Measurements from ENCODE around the gene SUPT6H. TPM values are rescaled to one million over a fixed set of nuclear protein-coding genes. Genes with fewer than 3 reads are reported as not detected.

Gene SUPT6H
- total RNA-seq, 4 donors from 2014 or later, result 48.3 to 81.9 (median 64.8) TPM

GRCh38 chr17:28712705-28713415, 50.9 kb downstream of the SUPT6H start:
- Histone ChIP-seq H3K4me1 (peaks cover 4 to 6% of the 10 kb centered on the region in 2 donors), H3K9me3 (no peaks in the 10 kb centered on the region), H3K27ac (peak overlapping the region; percentile 77 to 84 (median 80)), H3K27me3 (peaks cover 2 to 17% (median 11%) of the 10 kb centered on the region in 3 donors), H3K4me3 (no peak overlapping the region), H3K36me3 (no peaks in the 10 kb centered on the region)
- intact Hi-C loops (cut with DNase I; ENCODE audit: low total_unique reads) (no loop called here), in situ Hi-C loops (cut with MboI; ENCODE audit: low sequenced_read_pairs in 4 of 4) (no loop called here)
- no peak for ATAC-seq
- no peak for DNase-seq
- TF ChIP-seq POLR2A (IDR thresholded peaks at IDR 0.05), result no peak
- no peak for TF ChIP-seq CTCF (IDR thresholded peaks at IDR 0.05 in 4 of 5, conservative IDR thresholded peaks at IDR 0.05 in 1 of 5)

- Histone ChIP-seq H3K27ac (no peak overlapping the region), H3K4me1 (peaks cover 8 to 13% of the 10 kb centered on the region in 2 donors), H3K27me3 (peaks cover 2 to 17% (median 11%) of the 10 kb centered on the region in 3 donors), H3K9me3 (no peaks in the 10 kb centered on the region), H3K36me3 (no peaks in the 10 kb centered on the region), H3K4me3 (no peak overlapping the region)
- TF ChIP-seq POLR2A (IDR thresholded peaks at IDR 0.05), result no peak
- no peak for TF ChIP-seq CTCF (IDR thresholded peaks at IDR 0.05 in 4 of 5, conservative IDR thresholded peaks at IDR 0.05 in 1 of 5)
- ATAC-seq (no peak), DNase-seq (no peak)
- intact Hi-C loops (cut with DNase I; ENCODE audit: low total_unique reads) (no loop called here), in situ Hi-C loops (cut with MboI; ENCODE audit: low sequenced_read_pairs in 4 of 4) (no loop called here)
These were observed 52.3 kb downstream of the SUPT6H start for GRCh38 chr17:28714281-28714680.

GRCh38 chr17:28715217-28715616, 53.2 kb downstream of the SUPT6H start:
- Histone ChIP-seq H3K36me3 (no peaks in the 10 kb centered on the region), H3K4me3 (no peak overlapping the region), H3K9me3 (no peaks in the 10 kb centered on the region), H3K4me1 (peaks cover 8 to 13% of the 10 kb centered on the region in 2 donors), H3K27ac (no peak overlapping the region), H3K27me3 (peaks cover 2 to 17% (median 11%) of the 10 kb centered on the region in 3 donors)
- no peak for TF ChIP-seq CTCF (IDR thresholded peaks at IDR 0.05 in 4 of 5, conservative IDR thresholded peaks at IDR 0.05 in 1 of 5)
- TF ChIP-seq POLR2A (IDR thresholded peaks at IDR 0.05), result no peak
- in situ Hi-C loops (cut with MboI; ENCODE audit: low sequenced_read_pairs in 4 of 4) (no loop called here), intact Hi-C loops (cut with DNase I; ENCODE audit: low total_unique reads) (no loop called here)
- DNase-seq, result no peak
- no peak for ATAC-seq

GRCh38 chr17:28716740-28717577, 55.0 kb downstream of the SUPT6H start:
- intact Hi-C loops (cut with DNase I; ENCODE audit: low total_unique reads), result no loop called here
- peak overlapping the region; percentile 48 to 64 (median 59) for H3K4me3 ChIP-seq
- in situ Hi-C loops (cut with MboI; ENCODE audit: low sequenced_read_pairs in 4 of 4), result no loop called here
- H3K9me3 ChIP-seq, result no peaks in the 10 kb centered on the region
- DNase-seq, result no peak
- peaks cover 2 to 17% (median 11%) of the 10 kb centered on the region in 3 donors for H3K27me3 ChIP-seq
- TF ChIP-seq POLR2A (IDR thresholded peaks at IDR 0.05) (no peak), CTCF (IDR thresholded peaks at IDR 0.05 in 4 of 5, conservative IDR thresholded peaks at IDR 0.05 in 1 of 5) (no peak)
- H3K27ac ChIP-seq, result peak overlapping the region; percentile 86 to 90 (median 88)
- peaks cover 0 to 13% of the 10 kb centered on the region in 2 donors for H3K36me3 ChIP-seq
- peaks cover 23 to 24% of the 10 kb centered on the region in 2 donors for H3K4me1 ChIP-seq
- ATAC-seq, result no peak

Measured in gastrocnemius medialis (tissue), 4 donors.